Skeletal muscle tissue (tissue), 4 donors: Measurements from ENCODE around the gene RPL22L1. TPM values are rescaled to one million over a fixed set of nuclear protein-coding genes. Genes with fewer than 3 reads are reported as not detected.

Experiments
- H3K27ac ChIP-seq: one replicate; pipeline ENCODE4 v1.7.0; 2013; ENCODE audit warnings: mild to moderate bottlenecking, low read depth, low read length, inconsistent platforms
- H3K27me3 ChIP-seq, 3 donors: one replicate each; pipeline ENCODE4 v1.7.0; 2013; ENCODE audit warnings: low read length in 3 of 3; ENCODE audit not compliant: control insufficient read depth in 3 of 3, insufficient read depth in 3 of 3
- H3K36me3 ChIP-seq, 3 donors: one replicate each; pipeline ENCODE4 v1.7.0; 2013; ENCODE audit warnings: low read length in 3 of 3; ENCODE audit not compliant: control insufficient read depth in 3 of 3, insufficient read depth in 3 of 3
- H3K4me1 ChIP-seq, 3 donors: one replicate each; pipeline ENCODE4 v1.7.0; 2013; ENCODE audit warnings: low read length in 3 of 3, mild to moderate bottlenecking in 3 of 3; ENCODE audit not compliant: control insufficient read depth in 3 of 3, insufficient read depth in 3 of 3
- H3K4me3 ChIP-seq, 3 donors: one replicate each; pipeline ENCODE4 v1.7.0; 2013; ENCODE audit warnings: low read length in 3 of 3
- H3K9ac ChIP-seq, 3 donors: one replicate each; pipeline ENCODE4 v1.7.0; 2013; ENCODE audit warnings: low read length in 3 of 3, mild to moderate bottlenecking in 3 of 3, moderate library complexity in 2 of 3, low read depth in 1 of 3
- H3K9me3 ChIP-seq, 3 donors: one replicate each; pipeline ENCODE4 v1.7.0; 2013; ENCODE audit warnings: low read length in 3 of 3; ENCODE audit not compliant: control insufficient read depth in 3 of 3
- total RNA-seq: library from RNA; depleted of rRNA; stranded (reverse); fragments of >200 nt; gene quantifications from one replicate; pipeline ENCODE4 v1.2.3, GENCODE V29; 2014
- donor health status: Osteomylitis.

Gene RPL22L1
- total RNA-seq, 1 donor from 2014 or later = 28.7 TPM

GRCh38 chr3:170816341-170816740, 53.7 kb downstream of the RPL22L1 start:
- Histone ChIP-seq H3K4me1 (peaks cover 0 to 4% (median 4%) of the 10 kb centered on the region in 3 donors), H3K9ac (no peak overlapping the region), H3K36me3 (no peaks in the 10 kb centered on the region), H3K9me3 (no peaks in the 10 kb centered on the region), H3K27ac (no peak overlapping the region), H3K27me3 (no peaks in the 10 kb centered on the region), H3K4me3 (no peak overlapping the region)

- Histone ChIP-seq H3K4me1 (peaks cover 0 to 4% (median 4%) of the 10 kb centered on the region in 3 donors), H3K27ac (no peak overlapping the region), H3K4me3 (no peak overlapping the region), H3K36me3 (no peaks in the 10 kb centered on the region), H3K27me3 (no peaks in the 10 kb centered on the region), H3K9me3 (no peaks in the 10 kb centered on the region), H3K9ac (no peak overlapping the region)
Observed at GRCh38 chr3:170815936-170816335, 54.1 kb downstream of the RPL22L1 start.

- H3K9ac ChIP-seq = no peak overlapping the region
- no peaks in the 10 kb centered on the region for H3K27me3 ChIP-seq
- H3K4me3 ChIP-seq = no peak overlapping the region
- peaks cover 0 to 4% (median 4%) of the 10 kb centered on the region in 3 donors for H3K4me1 ChIP-seq
- H3K27ac ChIP-seq = no peak overlapping the region
- no peaks in the 10 kb centered on the region for H3K9me3 ChIP-seq
- no peaks in the 10 kb centered on the region for H3K36me3 ChIP-seq
Observed at GRCh38 chr3:170815340-170815739, 54.7 kb downstream of the RPL22L1 start.

Other genes starting within 250 kb of the RPL22L1 start
- gene EIF5A2, start 38.4 kb upstream of the RPL22L1 start, total RNA-seq = 1.0 TPM
- not detected for gene SLC2A2, start 156.5 kb upstream of the RPL22L1 start, total RNA-seq